BJ (cell line): ENCODE data around the gene DNAH7. TPM values are rescaled to one million over a fixed set of nuclear protein-coding genes. Genes with fewer than 3 reads are reported as not detected.

ENCODE experiments used
- CTCF ChIA-PET: fragments of 350-600 bp; formaldehyde crosslinking; extraction: SDS; loops from one replicate; lab custom pipeline; 2021; ENCODE audit warnings: antibody characterized with exemption, inconsistent platforms; lab: Yijun Ruan, JAX
- POLR2A ChIA-PET: fragments of 300-600 bp; sonication (Branson Sonifier 250); formaldehyde crosslinking; extraction: SDS; loops from one replicate; lab custom pipeline; 2021; ENCODE audit warnings: antibody characterized with exemption; lab: Charles Lee
- DNase-seq: peaks from one replicate; pipeline ENCODE4 v3.0.0-alpha.2; 2011; ENCODE audit warnings: low read depth
- H3K27me3 ChIP-seq: 2 replicates; pipeline ENCODE4 v1.6.0; 2011; ENCODE audit warnings: low read length; ENCODE audit not compliant: control insufficient read depth, insufficient read depth
- H3K36me3 ChIP-seq: 2 replicates; pipeline ENCODE4 v1.5.1; 2011; ENCODE audit warnings: low read length; ENCODE audit not compliant: control insufficient read depth, insufficient read depth
- H3K4me3 ChIP-seq: 2 replicates; pipeline ENCODE4 v1.5.1; 2011; ENCODE audit warnings: low read depth, mild to moderate bottlenecking, control low read depth, low read length
- polyA plus RNA-seq: library from polyadenylated mRNA; depleted of rRNA; stranded (reverse); fragments of >200 nt; gene quantifications from 2 replicates; pipeline ENCODE4 v1.2.3, GENCODE V29; 2011
- TF ChIP-seq, protein P1 (sequence below): IDR thresholded peaks from 2 replicates; pipeline ENCODE4 v1.5.1; 2011; ENCODE audit warnings: low read depth, mild to moderate bottlenecking, control low read depth, inconsistent platforms, low read length, moderate library complexity; ENCODE audit not compliant: insufficient read depth

DNAH7 gene
- polyA plus RNA-seq, 1 experiment: 0.15 TPM

GRCh38 chr2:195813421-195813820 is 255.2 kb downstream of the DNAH7 start:
- no peak for DNase-seq
- no peaks in the 10 kb centered on the region for H3K36me3 ChIP-seq
- TF ChIP-seq, protein P1, sequence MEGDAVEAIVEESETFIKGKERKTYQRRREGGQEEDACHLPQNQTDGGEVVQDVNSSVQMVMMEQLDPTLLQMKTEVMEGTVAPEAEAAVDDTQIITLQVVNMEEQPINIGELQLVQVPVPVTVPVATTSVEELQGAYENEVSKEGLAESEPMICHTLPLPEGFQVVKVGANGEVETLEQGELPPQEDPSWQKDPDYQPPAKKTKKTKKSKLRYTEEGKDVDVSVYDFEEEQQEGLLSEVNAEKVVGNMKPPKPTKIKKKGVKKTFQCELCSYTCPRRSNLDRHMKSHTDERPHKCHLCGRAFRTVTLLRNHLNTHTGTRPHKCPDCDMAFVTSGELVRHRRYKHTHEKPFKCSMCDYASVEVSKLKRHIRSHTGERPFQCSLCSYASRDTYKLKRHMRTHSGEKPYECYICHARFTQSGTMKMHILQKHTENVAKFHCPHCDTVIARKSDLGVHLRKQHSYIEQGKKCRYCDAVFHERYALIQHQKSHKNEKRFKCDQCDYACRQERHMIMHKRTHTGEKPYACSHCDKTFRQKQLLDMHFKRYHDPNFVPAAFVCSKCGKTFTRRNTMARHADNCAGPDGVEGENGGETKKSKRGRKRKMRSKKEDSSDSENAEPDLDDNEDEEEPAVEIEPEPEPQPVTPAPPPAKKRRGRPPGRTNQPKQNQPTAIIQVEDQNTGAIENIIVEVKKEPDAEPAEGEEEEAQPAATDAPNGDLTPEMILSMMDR: no peak
- H3K27me3 ChIP-seq: no peaks in the 10 kb centered on the region
- ChIA-PET POLR2A (no interaction called here), CTCF (no interaction called here)
- no peak overlapping the region for H3K4me3 ChIP-seq

GRCh38 chr2:195810340-195811098 is 258.1 kb downstream of the DNAH7 start:
- POLR2A ChIA-PET: no interaction called here
- DNase-seq: no peak
- CTCF ChIA-PET: no interaction called here
- H3K36me3 ChIP-seq: no peaks in the 10 kb centered on the region
- no peak overlapping the region for H3K4me3 ChIP-seq
- TF ChIP-seq, protein P1: no peak
- no peaks in the 10 kb centered on the region for H3K27me3 ChIP-seq

- ChIA-PET POLR2A (no interaction called here), CTCF (interaction anchor here (1.3 kb wide), 1 partner anchor 42 kb away, joined by 3 read pairs; no protein-coding TSS in a partner anchor)
- H3K36me3 ChIP-seq: no peaks in the 10 kb centered on the region
- no peaks in the 10 kb centered on the region for H3K27me3 ChIP-seq
- H3K4me3 ChIP-seq: no peak overlapping the region
- TF ChIP-seq, protein P1: no peak
- no peak for DNase-seq
Measured at GRCh38 chr2:195808189-195808588, 260.4 kb downstream of the DNAH7 start.

- TF ChIP-seq, protein P1: no peak
- CTCF ChIA-PET: no interaction called here
- H3K4me3 ChIP-seq: no peak overlapping the region
- no peaks in the 10 kb centered on the region for H3K27me3 ChIP-seq
- DNase-seq: no peak
- H3K36me3 ChIP-seq: no peaks in the 10 kb centered on the region
- POLR2A ChIA-PET: no interaction called here
Measured at GRCh38 chr2:195805283-195805976, 263.2 kb downstream of the DNAH7 start.

- DNase-seq: no peak
Measured at GRCh38 chr2:195795879-195796278, 272.8 kb downstream of the DNAH7 start.

More at GRCh38 chr2:195795879-195796278, 272.8 kb downstream of the DNAH7 start:
- Histone ChIP-seq H3K36me3 (no peaks in the 10 kb centered on the region), H3K27me3 (no peaks in the 10 kb centered on the region), H3K4me3 (no peak overlapping the region)
- TF ChIP-seq, protein P1: no peak
- POLR2A ChIA-PET: no interaction called here
- CTCF ChIA-PET: no interaction called here
